ENCODE data around the gene BACH2. TPM values are rescaled to one million over a fixed set of nuclear protein-coding genes. Genes with fewer than 3 reads are reported as not detected.

The BACH2 gene
- total and polyA plus RNA-seq, 2 experiments from 2014 or later = 1.6 to 5.7 TPM

- H3K4me1 ChIP-seq (ENCODE audit: insufficient read depth) = no peaks in the 10 kb centered on the region
- H3K27me3 ChIP-seq (ENCODE audit: insufficient read depth) = no peaks in the 10 kb centered on the region
- Mint-ChIP-seq H3K27ac (no peak overlapping the region), H3K27me3 (ENCODE audit: insufficient read depth, low read depth, poor library complexity) (no peaks in the 10 kb centered on the region), H3K4me1 (no peaks in the 10 kb centered on the region), H3K4me3 (no peak overlapping the region), H3K36me3 (ENCODE audit: low read depth) (no peaks in the 10 kb centered on the region), H3K9me3 (no peaks in the 10 kb centered on the region)
- H3K9me2 ChIP-seq (ENCODE audit: insufficient read depth) = no peaks in the 10 kb centered on the region
- no peaks in the 10 kb centered on the region for H3K79me2 ChIP-seq (replicated peaks; ENCODE audit: insufficient read depth)
- DNase-seq (ENCODE audit: low spot score) (no peak), ATAC-seq (no peak)
- H4K20me1 ChIP-seq (replicated peaks; ENCODE audit: insufficient read depth) = no peaks in the 10 kb centered on the region
- no peaks in the 10 kb centered on the region for H3F3A ChIP-seq (replicated peaks; ENCODE audit: low read depth)
- H3K27ac ChIP-seq (ENCODE audit: low read depth) = no peak overlapping the region
- H2AFZ ChIP-seq = no peak overlapping the region
- no peak overlapping the region for H3K4me2 ChIP-seq
- no peaks in the 10 kb centered on the region for H3K36me3 ChIP-seq (ENCODE audit: insufficient read depth)
- TF ChIP-seq ZNF331 (CRISPR knock-in tag; IDR thresholded peaks at IDR 0.05; ENCODE audit: low read depth) (no peak), REST (IDR thresholded peaks at IDR 0.05; ENCODE audit: unreplicated experiment) (no peak), JUNB (IDR thresholded peaks at IDR 0.05; ENCODE audit: unreplicated experiment) (no peak), EZH2phosphoT487 (IDR thresholded peaks at IDR 0.05; ENCODE audit: unreplicated experiment) (no peak), ZNF114 (CRISPR knock-in tag; IDR thresholded peaks at IDR 0.05) (no peak), CREB1 (CRISPR knock-in tag; IDR thresholded peaks at IDR 0.05; ENCODE audit: low read depth) (no peak), EZH2 (IDR thresholded peaks at IDR 0.05; ENCODE audit: low read depth, unreplicated experiment) (no peak), STAT1 (IDR thresholded peaks at IDR 0.05; ENCODE audit: unreplicated experiment) (no peak), POLR2AphosphoS5 (IDR thresholded peaks at IDR 0.05; ENCODE audit: low read depth) (no peak), NANOG (IDR thresholded peaks at IDR 0.05; ENCODE audit: borderline replicate concordance) (no peak)
- TF ChIP-seq, protein P1, sequence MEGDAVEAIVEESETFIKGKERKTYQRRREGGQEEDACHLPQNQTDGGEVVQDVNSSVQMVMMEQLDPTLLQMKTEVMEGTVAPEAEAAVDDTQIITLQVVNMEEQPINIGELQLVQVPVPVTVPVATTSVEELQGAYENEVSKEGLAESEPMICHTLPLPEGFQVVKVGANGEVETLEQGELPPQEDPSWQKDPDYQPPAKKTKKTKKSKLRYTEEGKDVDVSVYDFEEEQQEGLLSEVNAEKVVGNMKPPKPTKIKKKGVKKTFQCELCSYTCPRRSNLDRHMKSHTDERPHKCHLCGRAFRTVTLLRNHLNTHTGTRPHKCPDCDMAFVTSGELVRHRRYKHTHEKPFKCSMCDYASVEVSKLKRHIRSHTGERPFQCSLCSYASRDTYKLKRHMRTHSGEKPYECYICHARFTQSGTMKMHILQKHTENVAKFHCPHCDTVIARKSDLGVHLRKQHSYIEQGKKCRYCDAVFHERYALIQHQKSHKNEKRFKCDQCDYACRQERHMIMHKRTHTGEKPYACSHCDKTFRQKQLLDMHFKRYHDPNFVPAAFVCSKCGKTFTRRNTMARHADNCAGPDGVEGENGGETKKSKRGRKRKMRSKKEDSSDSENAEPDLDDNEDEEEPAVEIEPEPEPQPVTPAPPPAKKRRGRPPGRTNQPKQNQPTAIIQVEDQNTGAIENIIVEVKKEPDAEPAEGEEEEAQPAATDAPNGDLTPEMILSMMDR (conservative IDR thresholded peaks at IDR 0.05; ENCODE audit: low read depth in 2 of 2) = no peak
- TF ChIP-seq, protein P2, sequence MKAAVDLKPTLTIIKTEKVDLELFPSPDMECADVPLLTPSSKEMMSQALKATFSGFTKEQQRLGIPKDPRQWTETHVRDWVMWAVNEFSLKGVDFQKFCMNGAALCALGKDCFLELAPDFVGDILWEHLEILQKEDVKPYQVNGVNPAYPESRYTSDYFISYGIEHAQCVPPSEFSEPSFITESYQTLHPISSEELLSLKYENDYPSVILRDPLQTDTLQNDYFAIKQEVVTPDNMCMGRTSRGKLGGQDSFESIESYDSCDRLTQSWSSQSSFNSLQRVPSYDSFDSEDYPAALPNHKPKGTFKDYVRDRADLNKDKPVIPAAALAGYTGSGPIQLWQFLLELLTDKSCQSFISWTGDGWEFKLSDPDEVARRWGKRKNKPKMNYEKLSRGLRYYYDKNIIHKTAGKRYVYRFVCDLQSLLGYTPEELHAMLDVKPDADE (IDR thresholded peaks at IDR 0.05) = no peak
- TF ChIP-seq, protein P3, sequence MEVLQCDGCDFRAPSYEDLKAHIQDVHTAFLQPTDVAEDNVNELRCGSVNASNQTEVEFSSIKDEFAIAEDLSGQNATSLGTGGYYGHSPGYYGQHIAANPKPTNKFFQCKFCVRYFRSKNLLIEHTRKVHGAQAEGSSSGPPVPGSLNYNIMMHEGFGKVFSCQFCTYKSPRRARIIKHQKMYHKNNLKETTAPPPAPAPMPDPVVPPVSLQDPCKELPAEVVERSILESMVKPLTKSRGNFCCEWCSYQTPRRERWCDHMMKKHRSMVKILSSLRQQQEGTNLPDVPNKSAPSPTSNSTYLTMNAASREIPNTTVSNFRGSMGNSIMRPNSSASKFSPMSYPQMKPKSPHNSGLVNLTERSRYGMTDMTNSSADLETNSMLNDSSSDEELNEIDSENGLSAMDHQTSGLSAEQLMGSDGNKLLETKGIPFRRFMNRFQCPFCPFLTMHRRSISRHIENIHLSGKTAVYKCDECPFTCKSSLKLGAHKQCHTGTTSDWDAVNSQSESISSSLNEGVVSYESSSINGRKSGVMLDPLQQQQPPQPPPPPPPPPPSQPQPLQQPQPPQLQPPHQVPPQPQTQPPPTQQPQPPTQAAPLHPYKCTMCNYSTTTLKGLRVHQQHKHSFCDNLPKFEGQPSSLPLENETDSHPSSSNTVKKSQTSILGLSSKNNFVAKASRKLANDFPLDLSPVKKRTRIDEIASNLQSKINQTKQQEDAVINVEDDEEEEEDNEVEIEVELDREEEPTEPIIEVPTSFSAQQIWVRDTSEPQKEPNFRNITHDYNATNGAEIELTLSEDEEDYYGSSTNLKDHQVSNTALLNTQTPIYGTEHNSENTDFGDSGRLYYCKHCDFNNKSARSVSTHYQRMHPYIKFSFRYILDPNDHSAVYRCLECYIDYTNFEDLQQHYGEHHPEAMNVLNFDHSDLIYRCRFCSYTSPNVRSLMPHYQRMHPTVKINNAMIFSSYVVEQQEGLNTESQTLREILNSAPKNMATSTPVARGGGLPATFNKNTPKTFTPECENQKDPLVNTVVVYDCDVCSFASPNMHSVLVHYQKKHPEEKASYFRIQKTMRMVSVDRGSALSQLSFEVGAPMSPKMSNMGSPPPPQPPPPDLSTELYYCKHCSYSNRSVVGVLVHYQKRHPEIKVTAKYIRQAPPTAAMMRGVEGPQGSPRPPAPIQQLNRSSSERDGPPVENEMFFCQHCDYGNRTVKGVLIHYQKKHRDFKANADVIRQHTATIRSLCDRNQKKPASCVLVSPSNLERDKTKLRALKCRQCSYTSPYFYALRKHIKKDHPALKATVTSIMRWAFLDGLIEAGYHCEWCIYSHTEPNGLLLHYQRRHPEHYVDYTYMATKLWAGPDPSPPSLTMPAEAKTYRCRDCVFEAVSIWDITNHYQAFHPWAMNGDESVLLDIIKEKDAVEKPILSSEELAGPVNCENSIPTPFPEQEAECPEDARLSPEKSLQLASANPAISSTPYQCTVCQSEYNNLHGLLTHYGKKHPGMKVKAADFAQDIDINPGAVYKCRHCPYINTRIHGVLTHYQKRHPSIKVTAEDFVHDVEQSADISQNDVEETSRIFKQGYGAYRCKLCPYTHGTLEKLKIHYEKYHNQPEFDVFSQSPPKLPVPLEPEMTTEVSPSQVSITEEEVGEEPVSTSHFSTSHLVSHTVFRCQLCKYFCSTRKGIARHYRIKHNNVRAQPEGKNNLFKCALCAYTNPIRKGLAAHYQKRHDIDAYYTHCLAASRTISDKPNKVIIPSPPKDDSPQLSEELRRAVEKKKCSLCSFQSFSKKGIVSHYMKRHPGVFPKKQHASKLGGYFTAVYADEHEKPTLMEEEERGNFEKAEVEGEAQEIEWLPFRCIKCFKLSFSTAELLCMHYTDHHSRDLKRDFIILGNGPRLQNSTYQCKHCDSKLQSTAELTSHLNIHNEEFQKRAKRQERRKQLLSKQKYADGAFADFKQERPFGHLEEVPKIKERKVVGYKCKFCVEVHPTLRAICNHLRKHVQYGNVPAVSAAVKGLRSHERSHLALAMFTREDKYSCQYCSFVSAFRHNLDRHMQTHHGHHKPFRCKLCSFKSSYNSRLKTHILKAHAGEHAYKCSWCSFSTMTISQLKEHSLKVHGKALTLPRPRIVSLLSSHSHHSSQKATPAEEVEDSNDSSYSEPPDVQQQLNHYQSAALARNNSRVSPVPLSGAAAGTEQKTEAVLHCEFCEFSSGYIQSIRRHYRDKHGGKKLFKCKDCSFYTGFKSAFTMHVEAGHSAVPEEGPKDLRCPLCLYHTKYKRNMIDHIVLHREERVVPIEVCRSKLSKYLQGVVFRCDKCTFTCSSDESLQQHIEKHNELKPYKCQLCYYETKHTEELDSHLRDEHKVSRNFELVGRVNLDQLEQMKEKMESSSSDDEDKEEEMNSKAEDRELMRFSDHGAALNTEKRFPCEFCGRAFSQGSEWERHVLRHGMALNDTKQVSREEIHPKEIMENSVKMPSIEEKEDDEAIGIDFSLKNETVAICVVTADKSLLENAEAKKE (CRISPR knock-in tag; IDR thresholded peaks at IDR 0.05) = no peak
- no peak overlapping the region for H3K4me3 ChIP-seq
Measured at GRCh38 chr6:90140683-90141082, 156.0 kb downstream of the BACH2 start.

Measured in GM23338 (cell line).